RPMI7951 (cell line): ENCODE results near the gene COMMD10. TPM values are rescaled to one million over a fixed set of nuclear protein-coding genes. Genes with fewer than 3 reads are reported as not detected.
"Not testable (repeated sequence)": the region's sequence is repeated elsewhere in the genome, so short reads cannot be mapped to it uniquely, and the experiment has no call there.

Experiments used
- DNase-seq: peaks from one replicate; pipeline ENCODE4 v3.0.0-alpha.2; 2012; ENCODE audit warnings: low read depth
- total RNA-seq: library from RNA; depleted of rRNA; stranded (reverse); fragments of >200 nt; shearing (Covaris generic); gene quantifications from 2 replicates; pipeline ENCODE4 v1.2.3, GENCODE V29; 2014; rRNA removed

Gene COMMD10
- total RNA-seq: 46.3 and 57.1 TPM in 2 replicates

DNA sequence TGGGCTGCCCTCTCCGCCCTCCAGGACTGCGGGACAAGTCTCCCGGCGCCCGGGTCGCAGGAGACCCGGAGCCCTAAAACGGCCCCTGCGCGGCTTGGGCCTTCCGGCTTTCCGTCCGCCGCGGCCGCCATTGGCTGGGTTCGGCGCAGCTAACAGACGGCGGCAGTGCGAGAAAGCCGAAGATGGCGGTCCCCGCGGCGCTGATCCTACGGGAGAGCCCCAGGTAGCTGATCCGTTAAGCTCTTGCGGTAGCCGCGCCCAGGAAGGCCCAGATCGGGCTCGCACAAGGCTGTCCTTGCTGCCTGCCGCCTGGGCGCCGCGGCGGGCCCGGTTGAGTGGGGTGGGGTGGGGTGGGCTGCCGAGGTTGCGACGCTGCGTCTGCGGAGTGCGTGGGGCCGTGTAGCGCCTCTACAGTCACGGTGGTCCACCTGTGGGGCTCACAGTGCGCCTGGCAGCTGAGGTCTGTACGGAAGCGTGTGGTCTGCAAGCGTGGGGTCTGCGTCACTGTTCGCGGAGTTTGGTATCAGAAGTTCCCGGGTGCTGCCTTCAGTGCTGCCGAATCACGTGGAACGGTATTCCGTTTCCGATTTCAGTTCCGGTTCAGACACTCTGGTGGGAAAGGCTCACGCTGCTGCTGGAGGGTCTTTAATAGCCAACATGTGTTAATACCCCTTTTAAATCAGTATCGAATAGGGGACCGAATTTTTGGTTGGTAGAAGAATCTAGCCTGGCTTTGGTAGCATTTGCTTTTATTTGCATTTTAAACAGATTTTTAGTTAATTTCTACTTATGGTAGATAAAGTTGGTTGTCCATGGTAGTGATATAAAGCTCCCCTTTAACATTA is at the start of gene COMMD10:
COMMD10 (plus strand) TSS at position 155 of the 845 bp plus-strand sequence.
- peak; percentile 83 for DNase-seq

DNA sequence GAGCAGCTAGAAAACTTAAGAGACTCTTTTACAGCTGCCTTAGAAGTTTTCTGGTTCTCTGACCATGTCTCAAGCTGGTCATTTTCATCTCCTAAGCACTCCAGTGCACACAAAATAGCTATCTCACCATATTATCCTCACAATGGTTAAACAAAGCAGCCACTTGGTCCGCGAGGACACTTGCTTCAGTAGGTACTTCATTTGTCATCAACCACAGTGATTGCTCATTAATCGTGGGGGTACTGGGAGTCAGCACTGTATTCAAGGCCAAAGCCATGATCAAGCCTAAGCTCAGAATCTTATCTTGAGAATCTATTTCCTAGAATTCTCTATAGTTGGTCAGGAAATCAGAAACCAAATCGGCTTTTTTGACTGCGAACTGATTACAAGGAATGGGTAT is 49.7 kb upstream of the COMMD10 start:
- DNase-seq: peak; percentile 31

DNA sequence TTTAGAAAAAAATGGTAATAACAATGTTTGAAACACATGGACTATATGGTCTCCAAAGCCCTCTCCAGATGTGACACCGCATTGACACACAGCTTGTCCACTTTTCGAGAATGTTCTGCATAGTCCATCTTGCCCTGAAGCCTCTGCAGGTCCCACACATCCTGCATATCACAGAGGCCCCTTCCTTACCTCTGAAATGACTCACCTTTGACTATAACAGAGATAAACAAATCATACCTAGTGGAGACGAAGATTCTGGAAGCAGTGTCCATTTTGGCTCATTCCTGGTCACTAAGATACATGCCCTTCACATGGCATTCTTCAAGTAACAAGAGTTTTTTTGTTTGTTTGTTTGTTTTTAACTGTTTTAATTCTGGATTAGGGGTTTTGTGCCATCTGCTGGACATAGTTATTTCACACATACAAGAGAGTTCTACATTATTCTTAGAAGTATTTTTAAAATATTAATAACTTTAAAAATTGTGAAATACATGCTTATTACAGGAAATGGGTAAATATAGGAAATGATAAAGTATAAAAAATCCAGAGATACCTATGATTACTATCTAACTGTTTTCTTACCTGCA is 47.5 kb upstream of the COMMD10 start:
- no peak for DNase-seq

DNA sequence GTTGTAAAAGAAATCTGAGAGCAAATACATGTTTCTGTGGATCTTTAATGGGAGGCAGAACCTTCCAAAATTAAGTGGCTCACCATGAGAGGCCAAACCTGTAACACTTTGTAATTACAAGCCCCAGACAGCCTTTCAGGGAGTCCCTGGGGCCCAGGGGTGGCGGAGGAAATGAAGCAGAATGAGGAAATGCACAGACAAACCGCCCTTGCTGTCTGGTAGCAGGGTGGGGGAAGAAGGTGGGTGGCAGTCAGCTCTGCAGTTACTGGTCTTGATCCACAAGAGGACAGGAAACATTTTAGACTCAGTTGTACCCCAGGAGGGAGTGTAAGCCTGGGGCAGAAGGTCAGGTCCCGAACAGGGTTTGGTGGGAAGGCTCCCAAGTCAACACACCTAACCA is 46.0 kb upstream of the COMMD10 start:
- no peak for DNase-seq

DNA sequence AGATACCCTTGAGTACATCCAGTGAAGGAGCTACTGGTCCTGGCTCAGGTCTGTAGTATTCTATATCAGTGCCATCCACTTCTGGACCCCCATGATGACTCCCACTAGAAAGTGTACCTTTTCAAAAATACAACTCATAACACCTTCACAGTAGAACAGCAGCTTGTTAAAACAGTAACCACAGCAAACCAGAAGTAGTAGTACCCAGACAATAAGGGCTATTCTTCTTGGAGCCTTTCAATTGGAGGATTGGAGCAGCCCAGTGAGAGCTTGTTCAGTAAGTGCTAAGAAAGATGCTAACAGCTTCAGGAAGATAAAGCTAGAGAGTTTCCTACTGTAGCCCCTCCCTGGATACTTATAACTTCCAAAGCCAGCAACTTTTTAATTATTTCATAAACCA is 42.5 kb upstream of the COMMD10 start:
- DNase-seq: no peak

DNA sequence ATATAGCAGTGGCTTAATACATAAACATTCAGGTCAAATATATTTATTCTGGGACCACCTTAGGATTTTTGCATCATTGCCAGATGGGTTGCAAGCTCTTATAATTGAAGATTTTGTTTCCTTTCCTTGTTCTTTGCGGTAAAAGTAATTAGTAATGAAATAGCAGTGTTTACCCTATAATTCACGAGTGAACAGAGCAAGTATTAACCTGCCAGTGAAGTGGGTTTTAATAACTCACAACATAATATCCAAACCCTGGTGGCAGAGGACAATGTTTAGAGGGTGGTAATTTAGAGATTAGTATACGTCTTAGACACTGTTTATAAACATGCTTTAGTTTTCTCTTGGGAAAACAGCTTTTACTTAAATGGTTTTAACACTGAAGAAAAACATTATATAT is 40.8 kb upstream of the COMMD10 start:
- DNase-seq: no peak

DNA sequence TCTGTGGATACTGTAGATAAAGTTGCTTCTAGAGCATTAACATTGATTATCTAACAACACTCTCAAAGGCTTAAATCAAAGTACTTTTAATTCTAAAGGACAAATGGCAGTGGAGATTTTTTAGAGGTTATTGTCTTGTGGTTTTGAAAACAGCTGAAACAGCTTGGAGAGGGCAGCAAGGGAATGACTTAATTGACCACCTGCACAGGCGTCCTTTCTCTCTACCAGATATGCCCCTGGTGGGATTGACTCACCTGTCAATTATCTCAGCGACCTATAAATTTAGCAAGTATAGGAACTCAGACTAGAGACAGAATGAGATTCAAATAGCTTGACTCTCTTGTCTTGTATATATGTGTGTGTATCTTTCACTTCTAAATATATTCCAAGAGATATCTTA is 39.0 kb upstream of the COMMD10 start:
- no peak for DNase-seq

DNA sequence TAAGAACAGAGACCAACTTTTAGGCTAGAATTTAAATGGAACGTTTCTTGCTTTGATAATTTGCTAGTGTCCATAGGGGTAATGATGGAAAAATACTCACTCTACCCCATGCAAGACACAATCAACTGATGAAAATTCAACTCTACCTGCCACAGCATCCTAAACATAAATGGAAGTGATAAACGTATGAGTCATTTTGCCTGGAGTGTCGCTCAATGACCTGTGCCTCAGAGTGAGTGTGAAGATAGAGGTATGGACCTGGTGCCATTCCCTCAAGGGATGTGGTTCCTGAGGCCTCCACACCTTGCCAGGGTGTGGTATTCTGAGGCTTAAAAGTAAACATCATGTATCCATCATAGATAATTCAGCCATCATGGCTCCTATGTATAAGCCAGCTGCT is 38.6 kb upstream of the COMMD10 start:
- no peak for DNase-seq

DNA sequence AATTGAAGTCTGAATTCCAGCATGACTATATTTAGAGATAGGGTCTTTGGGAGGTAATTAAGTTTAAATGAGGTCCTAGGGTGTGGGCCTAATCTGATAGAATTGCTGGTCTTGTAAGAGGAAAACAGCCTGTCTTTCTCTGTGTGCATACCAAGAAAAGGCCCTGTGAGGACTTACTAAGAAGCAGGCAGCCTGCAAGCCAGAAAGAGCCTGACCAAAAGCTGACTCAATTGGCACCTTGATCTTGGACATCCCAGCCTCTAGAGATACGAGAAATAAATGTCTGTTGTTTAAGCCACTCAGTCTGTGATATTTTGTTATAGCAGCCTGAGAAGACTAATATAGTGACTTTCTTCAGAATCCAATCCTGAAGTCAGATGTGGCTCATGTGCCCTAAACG is 38.0 kb upstream of the COMMD10 start:
- no peak for DNase-seq

DNA sequence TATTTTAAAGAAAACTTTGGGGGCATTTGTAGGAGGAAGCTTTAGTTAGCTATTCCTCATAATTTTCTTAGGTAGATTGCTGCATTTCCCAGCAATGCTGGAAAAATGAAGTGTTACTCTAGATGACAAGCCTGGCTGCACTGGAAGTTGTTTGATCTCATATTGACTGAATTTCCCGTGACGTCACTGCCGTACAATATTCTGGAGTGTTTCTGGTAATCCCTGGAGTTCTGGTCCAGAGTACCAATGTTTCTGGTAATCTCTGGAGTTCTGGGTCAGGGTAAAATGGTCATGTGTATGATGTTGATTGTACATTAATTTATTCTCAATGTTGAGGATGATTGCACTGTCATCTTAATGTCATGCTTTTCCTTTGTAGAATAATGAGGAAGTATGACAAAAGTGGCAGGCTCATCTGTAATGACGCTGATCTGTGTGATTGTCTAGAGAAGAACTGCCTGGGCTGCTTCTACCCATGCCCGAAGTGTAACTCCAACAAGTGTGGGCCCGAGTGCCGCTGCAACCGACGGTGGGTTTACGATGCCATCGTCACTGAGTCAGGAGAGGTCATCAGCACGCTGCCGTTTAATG is 26.4 kb upstream of the COMMD10 start:
- no peak for DNase-seq

DNA sequence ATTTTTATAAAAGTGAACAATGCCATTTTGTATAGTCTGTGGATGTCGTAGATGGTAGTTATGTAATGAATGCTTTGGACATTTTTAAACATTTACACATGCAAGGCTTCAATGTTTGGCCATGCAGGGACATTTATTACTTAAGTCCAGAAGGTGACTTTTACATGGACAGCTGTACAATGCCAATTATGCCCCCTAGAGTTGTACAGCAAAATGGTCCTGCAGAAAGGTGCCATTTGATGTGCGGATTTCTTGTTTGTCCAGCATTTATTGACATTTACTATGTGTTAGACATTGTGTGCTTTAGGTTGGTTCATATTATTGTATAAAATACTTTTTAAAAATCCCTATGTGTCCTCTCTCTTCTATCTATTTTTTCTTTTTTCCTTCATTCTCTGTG is 22.5 kb upstream of the COMMD10 start:
- DNase-seq: no peak

DNA sequence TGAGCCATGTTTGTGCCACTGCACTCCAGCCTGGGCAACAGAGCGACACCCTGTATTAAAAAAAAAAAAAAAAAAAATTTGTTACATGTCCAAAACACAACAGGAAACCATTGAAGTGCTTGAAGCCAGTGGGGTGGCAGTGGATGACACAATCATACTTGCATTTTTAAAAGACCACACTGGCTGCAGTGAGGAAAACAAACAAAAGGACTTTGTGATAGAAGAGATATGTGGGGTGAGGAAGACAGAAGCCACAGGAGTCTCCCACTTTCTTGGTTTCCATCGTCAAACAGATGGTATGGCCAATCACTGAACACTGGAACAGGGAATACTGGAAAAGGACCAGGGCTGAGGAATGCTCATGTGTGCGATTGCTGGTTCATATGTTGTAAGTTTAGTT is 20.9 kb upstream of the COMMD10 start:
- DNase-seq: peak; percentile 51

DNA sequence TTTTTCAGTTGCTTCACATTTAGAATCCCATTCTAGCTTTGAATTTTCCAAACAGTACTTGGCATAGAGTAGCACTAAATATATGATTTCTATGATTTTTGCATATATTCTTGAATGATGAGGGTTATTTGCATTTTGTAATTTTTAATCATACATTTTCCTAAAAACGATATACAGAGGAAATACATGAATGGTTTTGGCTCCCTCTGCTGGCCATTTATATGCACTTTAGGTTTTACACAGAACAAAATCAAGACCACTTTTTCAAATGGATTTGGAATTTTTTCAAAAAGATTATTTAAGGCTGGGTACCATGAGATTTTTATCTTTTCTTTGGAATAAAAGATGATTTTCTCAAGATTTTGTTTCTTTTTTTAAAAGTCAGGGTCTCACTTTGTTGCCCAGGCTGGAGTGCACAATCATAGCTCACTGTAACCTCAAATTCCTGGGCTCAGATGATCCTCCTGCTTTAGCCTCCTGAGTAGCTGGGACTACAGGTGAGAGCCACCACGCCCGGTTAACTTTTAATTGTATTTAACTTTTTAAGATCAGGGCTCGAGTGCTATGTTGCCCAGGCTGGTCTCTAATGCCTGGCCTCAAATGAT is 16.7 kb upstream of the COMMD10 start:
- peak; percentile 35 for DNase-seq

DNA sequence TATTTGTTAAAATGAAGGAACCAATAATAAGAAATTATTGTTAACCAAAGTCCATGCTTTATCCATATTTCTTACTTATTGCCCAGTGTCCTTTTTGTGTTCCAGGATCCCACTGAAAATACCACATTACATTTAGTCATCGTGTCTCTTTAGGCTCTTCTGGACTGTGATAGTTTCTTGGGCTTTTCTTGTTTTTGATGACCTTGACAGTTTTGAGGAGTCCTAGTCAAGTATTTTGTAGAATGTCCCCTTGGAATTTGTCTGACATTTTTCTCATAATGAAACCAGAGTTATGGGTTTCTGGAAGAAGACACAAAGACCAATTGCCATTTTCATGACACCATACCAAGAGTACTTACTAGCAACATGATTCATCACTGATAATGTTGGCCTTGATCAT is 13.6 kb upstream of the COMMD10 start:
- no peak for DNase-seq

DNA sequence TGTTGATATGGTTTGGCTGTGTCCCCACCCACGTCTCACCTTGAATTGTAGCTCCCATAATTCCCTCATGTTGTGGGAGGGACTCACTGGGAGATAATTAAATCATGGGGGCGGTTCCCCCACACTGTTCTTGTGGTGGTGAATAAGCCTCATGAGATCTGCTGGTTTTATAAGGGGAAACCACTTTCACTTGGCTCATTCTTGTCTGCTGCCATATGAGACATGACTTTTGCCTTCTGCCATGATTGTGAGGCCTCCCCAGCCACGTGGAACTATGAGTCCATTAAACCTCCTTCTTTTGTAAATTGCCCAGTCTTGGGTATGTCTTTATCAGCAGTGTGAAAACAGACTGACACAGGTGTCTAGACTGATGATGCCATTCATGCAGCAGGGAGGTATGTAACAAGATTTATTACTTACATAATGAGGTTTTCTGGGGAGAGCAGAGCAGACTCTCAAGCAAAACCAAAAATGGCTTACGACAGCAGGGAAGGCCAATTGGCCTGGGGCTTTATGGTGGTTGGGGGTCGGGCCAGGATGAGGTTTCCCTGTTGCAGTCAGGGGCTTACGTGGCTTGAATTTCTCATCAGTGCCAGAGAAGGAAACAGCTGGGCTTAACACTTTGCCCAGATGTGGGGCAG is 9.5 kb upstream of the COMMD10 start:
- DNase-seq: peak; percentile 37

DNA sequence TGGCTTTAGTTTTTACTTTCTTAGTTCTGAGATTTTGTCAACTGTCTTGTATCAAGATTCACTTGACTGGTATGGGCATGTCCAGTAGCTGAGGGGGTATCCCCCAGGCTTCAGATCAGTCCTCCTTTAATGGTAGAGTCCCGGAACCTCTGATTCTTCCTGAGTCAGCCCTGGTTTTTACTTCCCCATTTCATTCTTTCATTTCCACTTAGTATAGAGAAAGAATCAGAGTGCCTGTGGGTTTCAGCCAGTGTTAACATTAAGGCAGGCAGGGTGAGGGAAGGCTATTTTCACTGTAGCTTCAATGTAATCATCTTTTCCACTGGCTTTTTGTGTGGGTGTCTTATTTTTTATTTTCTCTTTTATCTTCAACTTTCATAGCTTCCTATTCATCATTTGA is 8.3 kb upstream of the COMMD10 start:
- no peak for DNase-seq

DNA sequence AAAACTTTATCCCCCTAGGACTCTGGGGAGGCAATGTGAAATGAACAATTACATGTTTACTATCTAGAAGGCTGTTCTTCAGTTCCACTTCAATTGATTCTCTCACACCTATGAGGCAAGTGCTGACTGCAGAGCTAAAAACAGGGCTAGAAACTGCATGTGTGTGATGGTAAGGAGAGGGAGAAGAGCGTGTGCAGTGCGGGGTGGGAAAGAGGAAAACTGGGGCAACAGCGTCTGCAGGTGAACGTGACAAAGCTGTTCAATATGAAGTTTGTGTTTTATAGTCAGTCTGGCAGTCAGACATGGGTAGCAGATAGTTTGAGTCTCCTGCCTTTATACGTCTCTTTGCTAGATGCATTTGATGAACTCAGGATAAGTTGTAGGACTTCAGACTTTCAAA is 6.6 kb upstream of the COMMD10 start:
- DNase-seq: no peak

DNA sequence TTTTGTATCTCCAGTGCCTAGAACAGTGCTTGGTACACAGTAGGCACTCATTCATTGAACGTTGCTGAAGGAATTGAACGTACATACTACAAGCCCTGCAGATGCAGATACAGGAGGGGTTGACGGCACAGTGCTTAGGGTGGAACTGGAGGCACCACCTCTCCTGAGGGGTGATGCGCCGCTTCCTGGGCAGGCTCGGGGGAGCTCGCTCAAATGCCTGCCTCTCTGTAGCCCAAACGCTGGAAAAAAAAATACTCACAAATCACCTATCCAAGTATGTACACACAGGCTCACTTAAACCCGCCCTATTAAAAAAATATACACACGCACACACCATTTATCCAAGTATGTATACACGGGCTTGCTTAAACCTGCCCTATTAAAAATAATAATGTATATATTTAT is 536 bp upstream of the COMMD10 start:
- peak; percentile 33 for DNase-seq

DNA sequence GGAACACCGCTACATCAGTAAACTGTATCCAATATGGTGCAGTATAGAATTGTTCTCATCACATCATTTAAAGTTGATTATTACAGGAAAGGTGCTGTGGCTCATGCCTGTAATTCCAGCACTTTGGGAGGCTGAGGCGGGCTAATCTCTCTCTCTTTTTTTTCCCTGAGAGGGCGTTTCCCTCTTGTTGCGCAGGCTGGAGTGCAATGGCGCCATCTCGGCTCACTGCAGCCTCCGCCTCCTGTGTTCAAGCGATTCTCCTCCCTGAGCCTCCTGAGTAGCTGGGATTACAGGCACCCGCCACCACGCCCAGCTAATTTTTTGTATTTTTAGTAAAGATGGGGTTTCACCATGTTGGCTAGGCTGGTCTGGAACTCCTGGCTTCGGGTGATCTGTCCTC is 1.5 kb downstream of the COMMD10 start:
- not testable (repeated sequence) for DNase-seq

DNA sequence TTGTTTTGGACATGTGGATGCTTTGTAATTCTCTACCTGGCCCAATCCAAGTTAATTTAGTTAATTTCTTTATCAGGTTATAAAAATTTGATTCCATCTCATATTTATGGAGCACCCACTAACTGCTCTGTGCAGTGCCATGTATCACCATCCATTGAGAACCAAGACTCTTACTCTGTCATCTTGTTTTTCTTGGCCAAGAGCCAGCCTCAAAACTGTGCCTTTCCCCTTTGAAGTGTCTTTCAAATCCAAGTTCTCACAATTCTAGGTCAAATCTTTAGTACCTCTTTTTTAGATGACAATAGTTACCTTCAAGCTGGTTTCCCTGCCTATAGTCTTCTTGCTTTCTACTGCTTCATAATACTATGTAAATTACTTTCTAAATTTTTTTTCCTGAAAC is 3.2 kb downstream of the COMMD10 start:
- peak; percentile 24 for DNase-seq

DNA sequence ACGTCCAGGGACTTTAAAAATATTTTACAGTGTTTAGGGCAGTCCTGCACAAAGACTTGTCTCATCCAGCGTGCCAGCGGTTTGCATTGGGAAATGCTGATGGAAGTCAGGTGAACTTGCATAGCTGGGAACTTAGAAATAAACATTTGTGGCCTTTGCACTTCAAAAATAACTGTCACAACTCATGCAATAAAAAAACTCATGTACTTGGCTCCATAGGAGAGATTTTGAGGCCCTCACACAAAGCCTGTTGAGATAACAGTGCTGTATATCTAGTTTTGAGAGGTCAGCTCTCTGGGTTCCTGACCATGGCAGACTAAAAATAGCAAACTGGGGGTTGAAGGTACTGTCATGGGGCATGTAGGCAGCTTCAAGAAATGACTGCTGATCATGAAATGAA is 5.5 kb downstream of the COMMD10 start:
- no peak for DNase-seq

DNA sequence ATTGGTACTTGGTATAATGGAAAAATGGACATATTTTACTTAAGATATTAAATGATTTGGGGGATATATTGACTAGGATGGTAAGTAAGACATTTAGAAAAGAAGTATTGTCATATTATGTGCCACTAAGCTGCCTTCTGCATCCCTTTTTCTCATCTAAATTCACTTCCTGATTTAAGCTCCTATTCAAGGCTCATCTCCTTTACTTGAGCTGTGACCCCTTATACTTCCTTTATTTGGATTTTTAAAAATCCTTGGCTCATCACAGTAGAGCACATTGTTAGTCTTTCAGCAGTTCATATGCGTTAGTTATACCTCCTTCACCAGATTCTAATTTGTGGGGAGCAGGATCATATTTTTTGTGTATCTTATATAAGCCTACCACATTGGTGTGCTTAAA is 6.6 kb downstream of the COMMD10 start:
- DNase-seq: no peak
